Stimulated activated naive CD8-positive, alpha-beta T cell treated with anti-CD3 and anti-CD28 coated beads, Interleukin-15, Interleukin-2, amounts not matched to agents 100 U/mL and 50 U/mL, for 24 hours (primary cell): ENCODE results near the gene LPIN2.
"Not testable (repeated sequence)": the region's sequence is repeated elsewhere in the genome, so short reads cannot be mapped to it uniquely, and the experiment has no call there.

Source experiments
- ATAC-seq: fragments of 150-1000 bp; cut with Tn5 transposase; one replicate; pipeline ENCODE4 v1.10.0; 2021
- DNase-seq: peaks from one replicate; pipeline ENCODE4 v3.0.0; 2021

LPIN2 gene

GRCh38 chr18:3013024-3013804 is at the start of gene LPIN2:
TSS of gene LPIN2 (minus strand) at chr18:3013144. CDS start at chr18:2960840, 52,304 bp downstream.
- DNase-seq (peak; percentile 96), ATAC-seq (peak; percentile 93)

GRCh38 chr18:3061581-3062312 is 48.8 kb upstream of the LPIN2 start:
- peak; percentile 66 for DNase-seq
- peak; percentile 88 for ATAC-seq

GRCh38 chr18:3060667-3061580 is 48.0 kb upstream of the LPIN2 start:
- DNase-seq = peak; percentile 62
- ATAC-seq = peak; percentile 46

- DNase-seq (no peak), ATAC-seq (no peak)
These were observed 46.3 kb upstream of the LPIN2 start for GRCh38 chr18:3059272-3059671.

GRCh38 chr18:3058328-3059191 is 45.6 kb upstream of the LPIN2 start:
- ATAC-seq (no peak), DNase-seq (no peak)

- ATAC-seq (no peak), DNase-seq (no peak)
These were observed 44.6 kb upstream of the LPIN2 start for GRCh38 chr18:3057526-3057925.

- ATAC-seq (no peak), DNase-seq (no peak)
These were observed 43.4 kb upstream of the LPIN2 start for GRCh38 chr18:3056311-3056710.

GRCh38 chr18:3055816-3056215 is 42.9 kb upstream of the LPIN2 start:
- ATAC-seq = no peak
- no peak for DNase-seq

GRCh38 chr18:3055186-3055728 is 42.3 kb upstream of the LPIN2 start:
- ATAC-seq (no peak), DNase-seq (no peak)

- no peak for DNase-seq
- ATAC-seq = no peak
These were observed 41.8 kb upstream of the LPIN2 start for GRCh38 chr18:3054780-3055179.

GRCh38 chr18:3054214-3054613 is 41.3 kb upstream of the LPIN2 start:
- ATAC-seq (no peak), DNase-seq (no peak)

- DNase-seq = no peak
- no peak for ATAC-seq
These were observed 40.1 kb upstream of the LPIN2 start for GRCh38 chr18:3053081-3053480.

GRCh38 chr18:3052411-3052758 is 39.4 kb upstream of the LPIN2 start:
- DNase-seq (no peak), ATAC-seq (peak; percentile 36)

GRCh38 chr18:3051718-3052410 is 38.9 kb upstream of the LPIN2 start:
- no peak for DNase-seq
- no peak for ATAC-seq

- not testable (repeated sequence) for ATAC-seq, DNase-seq
These were observed 37.0 kb upstream of the LPIN2 start for GRCh38 chr18:3049897-3050454.

- no peak for DNase-seq
- no peak for ATAC-seq
These were observed 35.9 kb upstream of the LPIN2 start for GRCh38 chr18:3048820-3049349.

GRCh38 chr18:3048121-3048520 is 35.2 kb upstream of the LPIN2 start:
- no peak for DNase-seq

GRCh38 chr18:3046216-3046808 is 33.4 kb upstream of the LPIN2 start:
- peak; percentile 97 for ATAC-seq
- no peak for DNase-seq

More at GRCh38 chr18:3048121-3048520, 35.2 kb upstream of the LPIN2 start:
- no peak for ATAC-seq

GRCh38 chr18:3044931-3045698 is 32.2 kb upstream of the LPIN2 start:
- no peak for ATAC-seq
- no peak for DNase-seq
